GM12878 (cell line): Measurements from ENCODE around the gene METTL23. TPM values are rescaled to one million over a fixed set of nuclear protein-coding genes. Genes with fewer than 3 reads are reported as not detected.

ENCODE experiments used
- ASH2L ChIP-seq: fragments of 300-600, 200-600 bp; sonication (generic); IDR thresholded peaks from 2 replicates; pipeline ENCODE4 v1.6.1; 2017; ENCODE audit warnings: low read depth, mild to moderate bottlenecking, borderline replicate concordance
- ATF7 ChIP-seq: fragments of 450-650 bp; IDR thresholded peaks from 2 replicates; pipeline ENCODE4 v1.6.1; 2016; ENCODE audit warnings: low read depth, mild to moderate bottlenecking
- CREM ChIP-seq: IDR thresholded peaks from 2 replicates; pipeline ENCODE4 v1.6.1; 2014; ENCODE audit warnings: antibody characterized with exemption, low read depth
- EGR1 ChIP-seq, 2 experiments: IDR thresholded peaks; 1 replicate in 1 of 2; 2 replicates in 1 of 2; pipeline ENCODE4 v1.6.1; 2011 to 2012; ENCODE audit warnings: low read depth in 2 of 2, low read length in 2 of 2, borderline replicate concordance in 1 of 2, mild to moderate bottlenecking in 1 of 2, moderate library complexity in 1 of 2
- EP300 ChIP-seq, 2 experiments: fragments of 150-350 bp in 1 of 2; IDR thresholded peaks; 2 replicates each; pipeline ENCODE4 v1.6.1; 2011 to 2012; ENCODE audit warnings: low read depth in 2 of 2, low read length in 2 of 2, borderline replicate concordance in 1 of 2, improper control_type of control experiment in 1 of 2, inconsistent platforms in 1 of 2; ENCODE audit not compliant: control insufficient read depth in 1 of 2
- IKZF1 ChIP-seq: fragments of 450-650 bp; conservative IDR thresholded peaks from 2 replicates; pipeline ENCODE4 v1.6.1; 2017; ENCODE audit warnings: antibody characterized with exemption, mild to moderate bottlenecking
- MTA2 ChIP-seq: fragments of 450-650 bp; IDR thresholded peaks from 2 replicates; pipeline ENCODE4 v1.6.1; 2016; ENCODE audit warnings: low read depth, mild to moderate bottlenecking, moderate library complexity
- MYC ChIP-seq: IDR thresholded peaks from 2 replicates; pipeline ENCODE4 v1.6.1; 2011; ENCODE audit warnings: mild to moderate bottlenecking, low read length, moderate library complexity, inconsistent platforms; ENCODE audit not compliant: insufficient read depth, insufficient replicate concordance, insufficient read length, severe bottlenecking
- NBN ChIP-seq: fragments of 450-650 bp; IDR thresholded peaks from 2 replicates; pipeline ENCODE4 v1.6.1; 2016
- NFIC ChIP-seq: IDR thresholded peaks from 2 replicates; pipeline ENCODE4 v1.6.1; 2012; ENCODE audit warnings: low read depth, mild to moderate bottlenecking, inconsistent platforms, low read length, moderate library complexity
- NR2F1 ChIP-seq: fragments of 450-650 bp; conservative IDR thresholded peaks from 2 replicates; pipeline ENCODE4 v1.6.1; 2017; ENCODE audit warnings: mild to moderate bottlenecking
- PAX5 ChIP-seq: IDR thresholded peaks from 2 replicates; pipeline ENCODE4 v1.6.1; 2011; ENCODE audit warnings: low read depth, low read length, borderline replicate concordance
- SMAD5 ChIP-seq: IDR thresholded peaks from 2 replicates; pipeline ENCODE4 v1.6.1; 2016; ENCODE audit warnings: antibody characterized with exemption, low read depth
- SUPT20H ChIP-seq: IDR thresholded peaks from 2 replicates; pipeline ENCODE4 v1.6.1; 2011; ENCODE audit warnings: low read depth, mild to moderate bottlenecking, low read length, moderate library complexity, borderline replicate concordance; ENCODE audit not compliant: control insufficient read depth
- ZNF207 ChIP-seq: fragments of 450-650 bp; IDR thresholded peaks from 2 replicates; pipeline ENCODE4 v1.6.1; 2014; ENCODE audit warnings: antibody characterized with exemption, mild to moderate bottlenecking, borderline replicate concordance
- polyA plus RNA-seq, 11 experiments: library from polyadenylated mRNA; depleted of rRNA in 4 of 11; unstranded in 6 of 11; stranded (reverse) in 5 of 11; fragments of >200 nt; fragmentation: Nextera tagmentation in 4 of 11; fragmentation: Illumina TruSeq in 1 of 11; extraction: Ambion mirVana in 4 of 11; extraction: Trizol in 1 of 11; gene quantifications; 1 replicate in 1 of 11; 2 replicates in 10 of 11; pipeline versions ENCODE4 v1.2.1 to v1.2.3, GENCODE V29; 2011 to 2016; ENCODE audit warnings: inconsistent platforms in 2 of 11, missing spikeins in 2 of 11, low read depth in 1 of 11
- total RNA-seq, 4 experiments: library from RNA; depleted of rRNA in 3 of 4; stranded (reverse); fragments of >200 nt in 3 of 4; fragmentation: Illumina TruSeq in 1 of 4; extraction: Trizol in 1 of 4; gene quantifications; 2 replicates each; pipeline versions ENCODE4 v1.2.1 to v1.2.3, GENCODE V29; 2013 to 2021
- TF ChIP-seq, protein P1 (sequence below): IDR thresholded peaks from 2 replicates; pipeline ENCODE4 v1.6.1; 2012; ENCODE audit warnings: improper control_type of control experiment, low read depth, low read length; ENCODE audit not compliant: insufficient replicate concordance
- TF ChIP-seq, protein P2 (sequence below): IDR thresholded peaks from 2 replicates; pipeline ENCODE4 v1.6.1; 2012; ENCODE audit warnings: low read depth, low read length, improper control_type of control experiment
- TF ChIP-seq, protein P3 (sequence below): IDR thresholded peaks from 2 replicates; pipeline ENCODE4 v1.6.1; 2011; ENCODE audit warnings: mild to moderate bottlenecking, low read depth, low read length, moderate library complexity; ENCODE audit not compliant: insufficient replicate concordance

The METTL23 gene
- total and polyA plus RNA-seq, 10 of the 15 experiments (the other 5 are each of a cell fraction or from before 2014, with no cell fraction given) = 25.6 to 61.5 (median 30.9) TPM

DNA sequence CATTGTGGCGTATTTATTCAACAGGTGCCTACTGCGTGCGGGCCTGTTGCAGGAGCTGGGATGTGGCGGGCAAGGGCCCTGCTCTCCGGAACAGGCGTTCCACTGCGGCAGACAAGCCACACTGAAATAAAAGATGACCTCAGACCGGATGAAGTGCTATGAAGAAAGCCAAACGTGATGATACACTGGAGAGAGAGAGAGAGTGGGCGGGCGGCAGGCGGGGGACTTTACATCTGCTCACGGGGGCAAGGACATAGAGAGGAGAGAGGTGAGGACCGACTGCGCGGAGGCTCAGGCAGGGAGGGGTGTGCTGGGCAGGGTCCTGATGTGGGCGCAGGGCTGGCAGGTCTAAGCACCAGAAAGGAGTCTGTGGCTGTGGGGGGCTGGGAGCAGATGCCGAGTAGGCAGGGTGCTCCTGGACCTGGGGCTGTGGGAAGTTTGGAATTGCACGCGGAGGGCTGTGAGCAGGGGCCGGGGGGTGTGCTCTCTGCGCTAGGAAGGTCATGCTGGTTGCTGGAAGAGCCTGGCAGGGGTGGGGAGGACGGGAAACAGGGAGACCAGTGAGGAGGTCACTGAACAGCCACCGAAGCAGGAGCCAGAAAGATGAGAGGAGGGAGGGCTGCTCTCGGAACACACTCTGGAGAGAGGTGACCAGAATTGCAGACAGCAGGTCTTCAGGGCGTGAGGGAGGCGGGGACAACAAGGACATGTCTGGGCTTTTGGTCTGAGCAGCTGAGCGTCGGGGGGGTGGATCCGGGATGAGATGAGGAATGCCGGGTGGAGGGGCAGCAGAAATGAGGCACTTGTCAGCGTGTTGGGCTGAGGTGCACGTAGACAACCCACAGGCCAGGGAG is 25.8 kb upstream of the METTL23 start (continued):
- TF ChIP-seq ZNF207 (no peak), SUPT20H (no peak), ASH2L (no peak), ATF7 (0 out of 2 replicates have a peak, but pooled peaks have one; percentile 30), CREM (0 out of 2 replicates have a peak, but pooled peaks have one; percentile 17), SMAD5 (no peak), NR2F1 (no peak), MTA2 (no peak), PAX5 (no peak), NBN (no peak), EGR1 (IDR thresholded peaks at IDR 0.05; ENCODE audit: borderline replicate concordance in 1 of 2, low read depth in 2 of 2, low read length in 2 of 2) (peak in 1 of 2 experiments; percentile 36; a peak in 1 of 3 replicates), MYC (no peak), EP300 (IDR thresholded peaks at IDR 0.05; ENCODE audit: borderline replicate concordance in 1 of 2, control insufficient read depth in 1 of 2, low read depth in 2 of 2, low read length in 2 of 2) (no peak), IKZF1 (no peak), NFIC (no peak)
- TF ChIP-seq, protein P1, sequence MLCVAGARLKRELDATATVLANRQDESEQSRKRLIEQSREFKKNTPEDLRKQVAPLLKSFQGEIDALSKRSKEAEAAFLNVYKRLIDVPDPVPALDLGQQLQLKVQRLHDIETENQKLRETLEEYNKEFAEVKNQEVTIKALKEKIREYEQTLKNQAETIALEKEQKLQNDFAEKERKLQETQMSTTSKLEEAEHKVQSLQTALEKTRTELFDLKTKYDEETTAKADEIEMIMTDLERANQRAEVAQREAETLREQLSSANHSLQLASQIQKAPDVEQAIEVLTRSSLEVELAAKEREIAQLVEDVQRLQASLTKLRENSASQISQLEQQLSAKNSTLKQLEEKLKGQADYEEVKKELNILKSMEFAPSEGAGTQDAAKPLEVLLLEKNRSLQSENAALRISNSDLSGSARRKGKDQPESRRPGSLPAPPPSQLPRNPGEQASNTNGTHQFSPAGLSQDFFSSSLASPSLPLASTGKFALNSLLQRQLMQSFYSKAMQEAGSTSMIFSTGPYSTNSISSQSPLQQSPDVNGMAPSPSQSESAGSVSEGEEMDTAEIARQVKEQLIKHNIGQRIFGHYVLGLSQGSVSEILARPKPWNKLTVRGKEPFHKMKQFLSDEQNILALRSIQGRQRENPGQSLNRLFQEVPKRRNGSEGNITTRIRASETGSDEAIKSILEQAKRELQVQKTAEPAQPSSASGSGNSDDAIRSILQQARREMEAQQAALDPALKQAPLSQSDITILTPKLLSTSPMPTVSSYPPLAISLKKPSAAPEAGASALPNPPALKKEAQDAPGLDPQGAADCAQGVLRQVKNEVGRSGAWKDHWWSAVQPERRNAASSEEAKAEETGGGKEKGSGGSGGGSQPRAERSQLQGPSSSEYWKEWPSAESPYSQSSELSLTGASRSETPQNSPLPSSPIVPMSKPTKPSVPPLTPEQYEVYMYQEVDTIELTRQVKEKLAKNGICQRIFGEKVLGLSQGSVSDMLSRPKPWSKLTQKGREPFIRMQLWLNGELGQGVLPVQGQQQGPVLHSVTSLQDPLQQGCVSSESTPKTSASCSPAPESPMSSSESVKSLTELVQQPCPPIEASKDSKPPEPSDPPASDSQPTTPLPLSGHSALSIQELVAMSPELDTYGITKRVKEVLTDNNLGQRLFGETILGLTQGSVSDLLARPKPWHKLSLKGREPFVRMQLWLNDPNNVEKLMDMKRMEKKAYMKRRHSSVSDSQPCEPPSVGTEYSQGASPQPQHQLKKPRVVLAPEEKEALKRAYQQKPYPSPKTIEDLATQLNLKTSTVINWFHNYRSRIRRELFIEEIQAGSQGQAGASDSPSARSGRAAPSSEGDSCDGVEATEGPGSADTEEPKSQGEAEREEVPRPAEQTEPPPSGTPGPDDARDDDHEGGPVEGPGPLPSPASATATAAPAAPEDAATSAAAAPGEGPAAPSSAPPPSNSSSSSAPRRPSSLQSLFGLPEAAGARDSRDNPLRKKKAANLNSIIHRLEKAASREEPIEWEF = no peak
- TF ChIP-seq, protein P2, sequence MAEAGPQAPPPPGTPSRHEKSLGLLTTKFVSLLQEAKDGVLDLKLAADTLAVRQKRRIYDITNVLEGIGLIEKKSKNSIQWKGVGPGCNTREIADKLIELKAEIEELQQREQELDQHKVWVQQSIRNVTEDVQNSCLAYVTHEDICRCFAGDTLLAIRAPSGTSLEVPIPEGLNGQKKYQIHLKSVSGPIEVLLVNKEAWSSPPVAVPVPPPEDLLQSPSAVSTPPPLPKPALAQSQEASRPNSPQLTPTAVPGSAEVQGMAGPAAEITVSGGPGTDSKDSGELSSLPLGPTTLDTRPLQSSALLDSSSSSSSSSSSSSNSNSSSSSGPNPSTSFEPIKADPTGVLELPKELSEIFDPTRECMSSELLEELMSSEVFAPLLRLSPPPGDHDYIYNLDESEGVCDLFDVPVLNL = no peak
- TF ChIP-seq, protein P3, sequence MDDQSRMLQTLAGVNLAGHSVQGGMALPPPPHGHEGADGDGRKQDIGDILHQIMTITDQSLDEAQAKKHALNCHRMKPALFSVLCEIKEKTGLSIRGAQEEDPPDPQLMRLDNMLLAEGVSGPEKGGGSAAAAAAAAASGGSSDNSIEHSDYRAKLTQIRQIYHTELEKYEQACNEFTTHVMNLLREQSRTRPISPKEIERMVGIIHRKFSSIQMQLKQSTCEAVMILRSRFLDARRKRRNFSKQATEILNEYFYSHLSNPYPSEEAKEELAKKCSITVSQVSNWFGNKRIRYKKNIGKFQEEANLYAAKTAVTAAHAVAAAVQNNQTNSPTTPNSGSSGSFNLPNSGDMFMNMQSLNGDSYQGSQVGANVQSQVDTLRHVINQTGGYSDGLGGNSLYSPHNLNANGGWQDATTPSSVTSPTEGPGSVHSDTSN = no peak
